Bronchial epithelial cell (primary cell): ENCODE data around the gene KLK4. TPM values are rescaled to one million over a fixed set of nuclear protein-coding genes. Genes with fewer than 3 reads are reported as not detected.

Experiments used
- DNase-seq: peaks from one replicate; pipeline ENCODE4 v3.0.0-alpha.2; 2010; ENCODE audit warnings: low read depth
- FAIRE-seq: peaks from 2 replicates; lab custom pipeline; 2011; peaks lifted over from hg19 to GRCh38; lab: Jason Lieb, UNC
- H3K27me3 ChIP-seq: 2 replicates; pipeline ENCODE4 v1.5.1; 2011; ENCODE audit warnings: low read length; ENCODE audit not compliant: control insufficient read depth, insufficient read depth
- H3K36me3 ChIP-seq: 2 replicates; pipeline ENCODE4 v1.5.1; 2011; ENCODE audit warnings: low read length; ENCODE audit not compliant: control insufficient read depth, insufficient read depth
- H3K4me3 ChIP-seq: 2 replicates; pipeline ENCODE4 v1.5.1; 2011; ENCODE audit warnings: mild to moderate bottlenecking, low read depth, low read length, control low read depth
- CTCF ChIP-seq: IDR thresholded peaks from 2 replicates; pipeline ENCODE4 v1.5.1; 2011; ENCODE audit warnings: mild to moderate bottlenecking, moderate library complexity, low read length, control low read depth, inconsistent platforms; ENCODE audit not compliant: insufficient read depth, severe bottlenecking
- total RNA-seq: library from RNA; depleted of rRNA; stranded (reverse); fragments of >200 nt; gene quantifications from 2 replicates; pipeline ENCODE4 v1.2.1, GENCODE V29; 2014

KLK4 gene
- not detected in 2 replicates for total RNA-seq

GRCh38 chr19:50911206-50912101, at the start of gene KLK4:
TSS of gene KLK4 (minus strand) at chr19:50911395. CDS start at chr19:50910738, 657 bp downstream.
- no peak within 1 kb of the TSS for H3K4me3 ChIP-seq
- no peak for TF ChIP-seq CTCF
- no peaks in the 10 kb centered on the region for H3K36me3 ChIP-seq
- FAIRE-seq (no peak), DNase-seq (no peak)
- H3K27me3 ChIP-seq = peaks cover 19% of the 10 kb centered on the region

GRCh38 chr19:50959731-50960500, 48.7 kb upstream of the KLK4 start:
- Histone ChIP-seq H3K4me3 (no peak overlapping the region), H3K27me3 (peaks cover 2% of the 10 kb centered on the region), H3K36me3 (no peaks in the 10 kb centered on the region)
- no peak for TF ChIP-seq CTCF
- no peak for FAIRE-seq
- no peak for DNase-seq

- H3K27me3 ChIP-seq = peaks cover 2% of the 10 kb centered on the region
- H3K36me3 ChIP-seq = no peaks in the 10 kb centered on the region
- TF ChIP-seq CTCF = no peak
- H3K4me3 ChIP-seq = no peak overlapping the region
- DNase-seq (no peak), FAIRE-seq (peak; percentile 62)
Observed at GRCh38 chr19:50957587-50957986, 46.4 kb upstream of the KLK4 start.

GRCh38 chr19:50952910-50953309, 41.7 kb upstream of the KLK4 start, which contains the start of gene KLK5:
TSS of gene KLK5 (minus strand) at chr19:50953038. CDS start at chr19:50952657, 381 bp downstream.
- Histone ChIP-seq H3K27me3 (no peaks in the 10 kb centered on the region), H3K4me3 (no peak within 1 kb of the TSS), H3K36me3 (no peaks in the 10 kb centered on the region)
- FAIRE-seq (no peak), DNase-seq (peak; percentile 39)
- no peak for TF ChIP-seq CTCF

- DNase-seq (no peak), FAIRE-seq (no peak)
- TF ChIP-seq CTCF = no peak
- Histone ChIP-seq H3K36me3 (no peaks in the 10 kb centered on the region), H3K4me3 (no peak overlapping the region), H3K27me3 (no peaks in the 10 kb centered on the region)
Observed at GRCh38 chr19:50949861-50950260, 38.7 kb upstream of the KLK4 start.
